Activated CD4-positive, alpha-beta T cell treated with anti-CD3 and anti-CD28 coated beads for 36 hours (primary cell): ENCODE measurements around the gene SNX24. TPM values are rescaled to one million over a fixed set of nuclear protein-coding genes. Genes with fewer than 3 reads are reported as not detected.
A peak's percentile ranks its signal among the peaks of the same experiment; 100 is the strongest.
"Not testable (repeated sequence)": the region's sequence is repeated elsewhere in the genome, so short reads cannot be mapped to it uniquely, and the experiment has no call there.

Source experiments
- ATAC-seq: fragments of 200-7000 bp; cut with Tn5 transposase; one replicate; pipeline ENCODE4 v1.10.0; 2021; ENCODE audit warnings: mild to moderate bottlenecking, moderate library complexity
- CTCF ChIA-PET: fragments of 350-600 bp; sonication (Branson Sonifier 250); formaldehyde crosslinking; loops from one replicate; lab custom pipeline; 2021; ENCODE audit warnings: antibody characterized with exemption; lab: Charles Lee
- POLR2A ChIA-PET: fragments of 350-600 bp; sonication (Branson Sonifier 250); formaldehyde crosslinking; loops from one replicate; lab custom pipeline; 2021; ENCODE audit warnings: antibody characterized with exemption, inconsistent platforms; lab: Charles Lee
- DNase-seq: peaks from one replicate; pipeline ENCODE4 v3.0.0-alpha.2; 2020
- H3K27ac Mint-ChIP-seq: one replicate; pipeline ENCODE4 v1.8.0; 2021; ENCODE audit warnings: mixed read lengths
- H3K27me3 Mint-ChIP-seq: one replicate; pipeline ENCODE4 v1.8.0; 2021; ENCODE audit warnings: mixed read lengths
- H3K36me3 Mint-ChIP-seq: one replicate; pipeline ENCODE4 v1.8.0; 2021; ENCODE audit warnings: low read depth, mixed read lengths
- H3K4me1 Mint-ChIP-seq: one replicate; pipeline ENCODE4 v1.8.0; 2021; ENCODE audit warnings: mixed read lengths
- H3K4me3 Mint-ChIP-seq: one replicate; pipeline ENCODE4 v1.8.0; 2021; ENCODE audit warnings: mild to moderate bottlenecking, moderate library complexity, mixed read lengths
- H3K9me3 Mint-ChIP-seq: one replicate; pipeline ENCODE4 v1.8.0; 2021; ENCODE audit warnings: low read depth, mixed read lengths
- intact Hi-C, 2 experiments: fragments of 100-400 bp; cut with DNase I in 1 of 2; cut with micrococcal nuclease in 1 of 2; formaldehyde crosslinking; loops; one replicate each; pipeline versions ENCODE4 v1.14.2 to v1.15.1; 2022 to 2024; cut with DNase I, micrococcal nuclease
- total RNA-seq, 2 experiments: library from RNA; stranded (reverse); gene quantifications; one replicate each; pipeline ENCODE4 v1.2.3, GENCODE V29; 2021

The SNX24 gene
- total RNA-seq, 2 experiments from 2014 or later: 4.0 to 4.9 TPM

DNA sequence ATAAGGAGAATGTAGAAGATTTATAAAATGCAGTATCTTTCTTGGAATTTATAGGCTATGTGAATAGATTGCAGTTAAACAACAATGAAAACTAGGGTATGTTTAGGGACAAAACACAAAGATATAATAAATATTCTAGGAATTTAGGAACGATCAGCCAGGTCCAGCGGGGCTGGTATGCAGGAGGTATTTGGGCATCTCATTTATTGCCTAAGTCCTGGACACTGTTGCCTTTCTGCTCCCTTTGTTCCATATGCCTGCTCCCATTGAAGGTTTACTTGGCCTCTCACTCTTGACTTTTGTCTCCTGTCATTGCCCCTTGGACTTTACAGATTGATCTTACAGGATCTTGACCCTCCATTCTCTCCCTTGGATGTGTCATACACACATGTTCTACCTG is 55.9 kb downstream of the SNX24 start:
- POLR2A ChIA-PET: no interaction called here
- ATAC-seq: no peak

GRCh38 chr5:122902263-122902662 is 56.9 kb downstream of the SNX24 start:
- ATAC-seq (no peak), DNase-seq (no peak)
- POLR2A ChIA-PET: no interaction called here
- Mint-ChIP-seq H3K4me3 (no peak overlapping the region), H3K4me1 (peaks cover 11% of the 10 kb centered on the region), H3K27me3 (no peaks in the 10 kb centered on the region), H3K36me3 (no peaks in the 10 kb centered on the region), H3K9me3 (no peaks in the 10 kb centered on the region), H3K27ac (no peak overlapping the region)
- intact Hi-C loops: no loop called here
- CTCF ChIA-PET: no interaction called here

More for the DNA sequence above, 55.9 kb downstream of the SNX24 start:
- Mint-ChIP-seq H3K4me1 (peaks cover 11% of the 10 kb centered on the region), H3K4me3 (no peak overlapping the region), H3K27ac (no peak overlapping the region), H3K27me3 (no peaks in the 10 kb centered on the region), H3K9me3 (no peaks in the 10 kb centered on the region), H3K36me3 (no peaks in the 10 kb centered on the region)
- intact Hi-C loops: no loop called here
- no peak for DNase-seq
- CTCF ChIA-PET: interaction anchor here (0.5 kb wide), 1 partner anchor 212 kb away, joined by 4 read pairs; no protein-coding TSS in a partner anchor

- H3K4me3 Mint-ChIP-seq: no peak overlapping the region
- H3K9me3 Mint-ChIP-seq: no peaks in the 10 kb centered on the region
- intact Hi-C loops: no loop called here
- no peaks in the 10 kb centered on the region for H3K36me3 Mint-ChIP-seq
- peaks cover 11% of the 10 kb centered on the region for H3K4me1 Mint-ChIP-seq
- H3K27ac Mint-ChIP-seq: no peak overlapping the region
- CTCF ChIA-PET: no interaction called here
- ATAC-seq (no peak), DNase-seq (no peak)
- POLR2A ChIA-PET: no interaction called here
- no peaks in the 10 kb centered on the region for H3K27me3 Mint-ChIP-seq
These were observed 61.4 kb downstream of the SNX24 start for GRCh38 chr5:122906768-122907167.

GRCh38 chr5:122907276-122907675 is 61.9 kb downstream of the SNX24 start:
- ATAC-seq (no peak), DNase-seq (no peak)
- intact Hi-C loops: no loop called here
- Mint-ChIP-seq H3K27ac (no peak overlapping the region), H3K4me1 (peaks cover 6% of the 10 kb centered on the region), H3K9me3 (no peaks in the 10 kb centered on the region), H3K4me3 (no peak overlapping the region), H3K36me3 (no peaks in the 10 kb centered on the region), H3K27me3 (no peaks in the 10 kb centered on the region)
- CTCF ChIA-PET: no interaction called here
- POLR2A ChIA-PET: no interaction called here

DNA sequence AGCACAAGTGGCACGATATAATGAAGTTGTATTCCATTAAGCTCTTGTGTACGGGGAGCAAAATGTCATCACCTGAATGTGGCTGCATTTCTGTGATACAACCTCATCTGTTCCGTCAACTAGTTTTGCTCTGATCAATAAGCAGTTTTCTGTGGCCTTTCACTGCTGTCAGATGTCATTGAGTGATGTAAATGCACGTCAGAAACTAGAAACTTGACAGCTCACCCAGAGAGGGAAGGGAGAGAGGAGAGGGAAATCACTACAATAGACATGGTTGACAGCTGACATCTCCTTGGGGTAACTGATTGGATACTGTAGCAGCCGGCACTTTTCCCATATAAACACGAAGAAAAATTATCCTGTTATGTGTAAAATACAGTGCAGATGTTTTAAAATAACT is 62.7 kb downstream of the SNX24 start:
- no peak for ATAC-seq
- DNase-seq: no peak
- H3K4me3 Mint-ChIP-seq: no peak overlapping the region
- no peaks in the 10 kb centered on the region for H3K9me3 Mint-ChIP-seq
- CTCF ChIA-PET: no interaction called here
- H3K27me3 Mint-ChIP-seq: no peaks in the 10 kb centered on the region
- H3K4me1 Mint-ChIP-seq: no peaks in the 10 kb centered on the region
- no peak overlapping the region for H3K27ac Mint-ChIP-seq
- POLR2A ChIA-PET: no interaction called here
- intact Hi-C loops: no loop called here
- H3K36me3 Mint-ChIP-seq: peaks cover 2% of the 10 kb centered on the region

DNA sequence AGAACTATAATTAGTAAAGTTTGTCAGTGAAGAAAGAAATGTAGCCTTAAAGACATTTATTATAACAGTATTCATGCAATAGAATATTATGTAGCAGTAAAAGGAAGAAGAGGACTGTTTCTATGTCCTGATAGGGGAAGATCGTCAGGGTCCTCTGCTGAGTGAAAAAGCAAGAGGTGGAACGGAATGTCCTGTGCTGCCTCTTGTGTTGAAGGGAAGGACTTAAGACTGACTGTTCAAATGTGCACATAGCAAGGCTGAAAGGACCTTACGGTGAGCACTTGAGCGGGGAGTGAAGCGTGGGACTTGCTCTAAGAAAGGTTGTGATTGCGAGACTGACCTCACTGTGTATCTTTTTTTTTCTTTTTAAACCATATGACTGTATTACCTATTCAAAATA is 63.2 kb downstream of the SNX24 start:
- H3K36me3 Mint-ChIP-seq: peaks cover 2% of the 10 kb centered on the region
- no peak overlapping the region for H3K27ac Mint-ChIP-seq
- no peak for ATAC-seq
- H3K4me1 Mint-ChIP-seq: no peaks in the 10 kb centered on the region
- no peak for DNase-seq
- no peaks in the 10 kb centered on the region for H3K9me3 Mint-ChIP-seq
- ChIA-PET CTCF (no interaction called here), POLR2A (no interaction called here)
- H3K27me3 Mint-ChIP-seq: no peaks in the 10 kb centered on the region
- intact Hi-C loops: no loop called here
- no peak overlapping the region for H3K4me3 Mint-ChIP-seq

DNA sequence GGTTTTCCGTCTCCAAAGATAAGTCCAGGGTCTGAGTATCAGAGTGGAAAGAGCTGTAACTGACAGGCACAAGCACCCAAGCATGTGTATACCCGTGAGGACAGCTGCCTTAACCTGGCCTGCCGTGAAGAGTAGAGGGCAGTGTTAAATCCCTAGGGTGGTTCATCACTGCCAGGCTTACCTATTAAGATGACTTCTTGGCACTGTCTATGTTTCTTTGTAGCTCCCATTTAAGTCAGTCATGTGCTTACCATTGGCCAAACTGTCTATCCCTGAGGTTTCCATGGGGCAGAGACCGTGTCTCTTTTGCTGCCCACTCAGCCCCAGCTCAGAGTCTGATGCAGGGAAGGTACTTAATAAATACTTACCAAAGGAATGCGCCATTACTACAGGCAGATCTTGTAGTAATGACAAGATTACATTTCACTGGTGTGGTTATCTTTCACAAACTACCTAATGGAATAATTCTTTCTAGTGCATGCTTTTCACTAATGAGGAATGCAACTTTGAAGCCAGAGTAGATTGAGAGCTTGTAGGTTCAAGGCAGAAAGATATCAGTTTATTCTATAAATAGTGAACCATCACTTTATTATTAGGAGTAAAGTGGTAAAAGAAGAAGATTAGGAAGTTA is 64.2 kb downstream of the SNX24 start:
- CTCF ChIA-PET: no interaction called here

DNA sequence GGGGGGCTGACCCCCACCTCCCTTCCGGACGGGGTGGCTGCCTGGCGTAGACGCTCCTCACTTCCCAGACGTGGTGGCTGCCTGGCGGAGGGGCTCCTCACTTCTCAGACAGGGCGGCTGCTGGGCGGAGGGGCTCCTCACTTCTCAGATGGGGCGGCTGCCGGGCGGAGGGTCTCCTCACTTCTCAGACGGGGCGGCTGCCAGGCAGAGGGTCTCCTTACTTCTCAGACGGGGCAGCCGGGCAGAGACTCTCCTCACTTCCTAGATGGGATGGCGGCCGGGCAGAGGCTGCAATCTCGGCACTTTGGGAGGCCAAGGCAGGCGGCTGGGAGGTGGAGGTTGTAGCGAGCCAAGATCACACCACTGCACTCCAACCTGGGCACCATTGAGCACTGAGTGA is 68.0 kb downstream of the SNX24 start:
- H3K4me1 Mint-ChIP-seq, H3K4me3 Mint-ChIP-seq, H3K27me3 Mint-ChIP-seq, intact Hi-C loops, H3K27ac Mint-ChIP-seq, DNase-seq, POLR2A ChIA-PET, ATAC-seq, CTCF ChIA-PET, H3K9me3 Mint-ChIP-seq, H3K36me3 Mint-ChIP-seq: not testable (repeated sequence)

More for the DNA sequence above, 64.2 kb downstream of the SNX24 start:
- Mint-ChIP-seq H3K36me3 (peaks cover 2% of the 10 kb centered on the region), H3K4me3 (no peak overlapping the region), H3K27ac (no peak overlapping the region), H3K9me3 (peaks cover 3% of the 10 kb centered on the region), H3K4me1 (no peaks in the 10 kb centered on the region), H3K27me3 (no peaks in the 10 kb centered on the region)
- DNase-seq: no peak
- no peak for ATAC-seq
- POLR2A ChIA-PET: no interaction called here
- intact Hi-C loops: no loop called here

DNA sequence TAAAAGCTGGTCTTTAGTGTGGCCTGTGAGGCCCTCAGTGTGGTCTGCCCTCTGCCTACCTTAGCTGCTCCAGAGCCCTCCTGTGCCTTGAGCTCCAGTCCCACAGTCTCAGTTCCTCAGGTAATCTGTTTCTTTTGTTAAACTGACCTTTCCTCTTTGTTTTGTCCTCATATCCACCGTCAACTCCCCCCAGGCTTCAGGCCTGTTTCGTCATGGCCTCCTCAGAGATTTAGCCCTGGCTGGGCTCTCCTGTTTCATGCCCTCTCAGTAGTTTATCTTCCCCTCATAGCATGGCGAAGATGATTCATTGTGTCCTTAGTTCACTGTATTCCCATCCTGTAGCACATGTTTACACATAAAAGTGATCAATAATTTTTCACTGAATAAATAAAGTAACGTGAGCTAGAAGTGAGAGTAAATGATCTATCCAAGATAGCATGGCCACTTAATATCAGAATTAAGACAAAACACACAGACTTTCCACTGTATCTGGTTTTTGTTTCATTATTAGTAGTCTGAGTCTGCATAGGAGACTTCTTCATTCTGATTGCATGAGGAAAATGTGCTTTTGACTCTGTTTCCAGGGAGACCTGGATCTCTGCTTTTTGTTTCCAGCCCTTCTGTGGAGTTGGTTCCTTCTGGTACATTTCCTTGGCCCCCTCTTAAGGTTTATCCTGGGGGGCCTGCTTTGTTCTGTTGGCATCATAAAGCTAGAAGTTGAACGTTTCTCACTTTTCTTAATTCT is 70.5 kb downstream of the SNX24 start:
- Mint-ChIP-seq H3K27ac (no peak overlapping the region), H3K36me3 (peaks cover 2% of the 10 kb centered on the region), H3K9me3 (peaks cover 5% of the 10 kb centered on the region), H3K27me3 (no peaks in the 10 kb centered on the region), H3K4me1 (peaks cover 4% of the 10 kb centered on the region), H3K4me3 (no peak overlapping the region)
- intact Hi-C loops: no loop called here
- CTCF ChIA-PET: interaction anchor here (0.7 kb wide), 1 partner anchor 62 kb away, joined by 5 read pairs; no protein-coding TSS in a partner anchor
- POLR2A ChIA-PET: no interaction called here
- ATAC-seq: peak; percentile 77
- DNase-seq: no peak

GRCh38 chr5:122916490-122916889 is 71.1 kb downstream of the SNX24 start:
- Mint-ChIP-seq H3K27me3 (no peaks in the 10 kb centered on the region), H3K27ac (no peak overlapping the region), H3K9me3 (peaks cover 5% of the 10 kb centered on the region), H3K36me3 (peaks cover 2% of the 10 kb centered on the region), H3K4me3 (no peak overlapping the region), H3K4me1 (peaks cover 4% of the 10 kb centered on the region)
- ATAC-seq (no peak), DNase-seq (no peak)
- intact Hi-C loops: no loop called here
- ChIA-PET POLR2A (no interaction called here), CTCF (interaction anchor here (0.7 kb wide), 1 partner anchor 61 kb away, joined by 5 read pairs; no protein-coding TSS in a partner anchor)

DNA sequence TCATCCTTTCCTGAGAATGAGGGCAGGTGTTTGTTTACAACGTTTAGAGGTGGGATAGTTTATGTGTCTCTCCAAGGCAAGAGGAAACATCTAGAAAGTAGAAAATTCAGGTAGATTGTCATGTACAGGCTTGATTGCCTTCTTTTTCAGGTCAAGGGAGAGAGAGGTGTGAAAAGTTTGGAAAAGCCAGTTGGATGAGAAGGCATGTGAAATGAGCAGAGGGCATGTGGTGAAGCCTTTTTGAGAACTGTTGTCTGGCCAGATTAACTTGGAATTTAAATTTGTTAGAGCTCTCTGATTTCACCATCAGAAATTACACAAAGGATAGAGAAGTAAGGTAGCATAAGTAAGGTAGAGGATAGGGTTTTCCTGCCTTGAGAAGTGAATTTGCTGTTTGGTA is 74.6 kb downstream of the SNX24 start:
- ChIA-PET CTCF (no interaction called here), POLR2A (no interaction called here)
- DNase-seq (no peak), ATAC-seq (no peak)
- intact Hi-C loops: no loop called here
- H3K4me1 Mint-ChIP-seq: peaks cover 4% of the 10 kb centered on the region
- no peak overlapping the region for H3K4me3 Mint-ChIP-seq
- peaks cover 2% of the 10 kb centered on the region for H3K9me3 Mint-ChIP-seq
- no peak overlapping the region for H3K27ac Mint-ChIP-seq
- no peaks in the 10 kb centered on the region for H3K27me3 Mint-ChIP-seq
- H3K36me3 Mint-ChIP-seq: no peaks in the 10 kb centered on the region

GRCh38 chr5:122921826-122922225 is 76.4 kb downstream of the SNX24 start:
- ATAC-seq (no peak), DNase-seq (no peak)
- H3K4me1 Mint-ChIP-seq: no peaks in the 10 kb centered on the region
- no peaks in the 10 kb centered on the region for H3K36me3 Mint-ChIP-seq
- H3K27me3 Mint-ChIP-seq: no peaks in the 10 kb centered on the region
- CTCF ChIA-PET: interaction anchor here (0.7 to 1.2 kb wide), 2 partner anchors 26 to 92 kb away, joined by 3 to 4 read pairs; no protein-coding TSS in a partner anchor
- intact Hi-C loops: no loop called here
- POLR2A ChIA-PET: no interaction called here
- H3K27ac Mint-ChIP-seq: no peak overlapping the region
- no peaks in the 10 kb centered on the region for H3K9me3 Mint-ChIP-seq
- no peak overlapping the region for H3K4me3 Mint-ChIP-seq
